GM10847 (cell line): ENCODE data around the gene HDAC3.

Experiments
- POLR2A ChIP-seq: IDR thresholded peaks from 2 replicates; pipeline ENCODE4 v1.6.1; 2011; ENCODE audit not compliant: insufficient read length; ENCODE audit errors: extremely low read depth

The HDAC3 gene

DNA sequence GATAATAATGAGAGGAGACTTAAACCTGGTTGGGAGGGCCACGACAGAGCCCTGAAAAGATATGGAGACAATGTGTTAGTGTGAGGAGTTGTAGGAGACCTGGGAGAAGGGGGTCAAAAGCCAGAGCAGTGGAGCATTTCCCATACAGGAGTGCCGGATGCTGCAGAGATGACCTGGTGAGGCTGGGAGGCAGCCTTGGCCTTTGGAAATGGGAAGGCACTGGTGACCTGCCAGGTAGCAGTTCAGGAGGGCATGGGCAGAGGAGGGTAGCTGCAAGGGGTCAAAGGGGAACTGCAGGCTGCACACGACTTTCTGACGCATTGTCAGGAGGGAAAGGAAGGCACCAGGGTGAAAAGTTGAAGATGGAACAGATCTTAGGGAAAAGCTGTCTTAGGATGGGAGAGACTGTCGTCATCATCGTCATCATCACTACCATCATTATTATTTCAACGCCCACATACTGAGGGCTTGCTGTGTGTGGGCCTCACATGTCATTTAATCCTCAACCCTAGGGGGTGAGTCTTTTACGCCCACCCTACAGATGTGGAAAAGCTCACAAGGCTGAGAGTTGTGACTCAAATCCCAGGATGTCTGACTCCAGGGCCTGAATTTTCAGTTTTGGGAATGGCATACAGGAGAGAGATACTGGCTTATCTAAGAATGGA is 32.1 kb upstream of the HDAC3 start:
- TF ChIP-seq POLR2A: no peak

DNA sequence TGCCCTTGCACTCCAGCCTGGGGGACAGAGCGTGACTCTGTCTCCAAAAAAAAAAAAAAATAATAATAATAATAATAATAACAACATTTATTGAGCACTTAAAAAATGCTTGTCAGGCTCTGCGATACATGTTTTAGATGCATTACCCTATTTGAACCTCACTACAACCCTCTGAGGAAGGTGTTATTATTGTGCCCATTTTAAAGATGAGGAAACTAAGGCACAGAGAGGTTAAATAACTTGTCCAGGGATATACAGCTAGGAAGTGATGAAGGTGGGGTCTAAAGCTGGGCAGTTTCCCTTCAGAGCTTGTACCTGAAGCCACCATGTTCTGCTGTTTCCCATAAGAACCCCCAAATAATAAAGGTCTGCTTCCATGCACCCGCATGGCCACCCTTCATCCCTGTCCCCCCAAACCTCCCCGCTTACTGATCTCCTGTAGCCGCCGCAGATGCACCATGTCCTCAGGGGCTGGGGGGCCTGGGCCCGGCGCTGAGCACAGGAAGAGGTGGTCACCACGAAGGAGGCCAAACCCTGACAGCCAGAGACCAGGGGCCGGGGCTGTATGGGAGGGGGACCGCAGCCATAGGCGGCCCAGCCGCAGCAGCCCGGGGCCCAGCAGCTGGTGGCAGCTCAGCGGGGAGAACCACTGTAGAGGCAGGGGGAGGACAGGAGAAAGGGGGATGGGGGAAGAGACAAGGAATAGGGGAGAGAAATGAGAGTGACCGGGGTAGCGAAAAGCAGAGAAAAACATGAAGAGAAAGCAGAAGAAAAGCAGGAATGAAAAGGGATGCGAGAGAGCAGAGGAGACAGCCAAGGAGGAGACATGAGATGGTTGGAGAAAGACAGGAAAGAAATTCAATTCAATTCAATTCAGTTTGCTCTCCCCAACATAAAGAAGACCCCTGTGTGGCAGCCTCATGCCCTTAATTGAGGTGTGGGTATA is 29.6 kb upstream of the HDAC3 start:
- TF ChIP-seq POLR2A: no peak

DNA sequence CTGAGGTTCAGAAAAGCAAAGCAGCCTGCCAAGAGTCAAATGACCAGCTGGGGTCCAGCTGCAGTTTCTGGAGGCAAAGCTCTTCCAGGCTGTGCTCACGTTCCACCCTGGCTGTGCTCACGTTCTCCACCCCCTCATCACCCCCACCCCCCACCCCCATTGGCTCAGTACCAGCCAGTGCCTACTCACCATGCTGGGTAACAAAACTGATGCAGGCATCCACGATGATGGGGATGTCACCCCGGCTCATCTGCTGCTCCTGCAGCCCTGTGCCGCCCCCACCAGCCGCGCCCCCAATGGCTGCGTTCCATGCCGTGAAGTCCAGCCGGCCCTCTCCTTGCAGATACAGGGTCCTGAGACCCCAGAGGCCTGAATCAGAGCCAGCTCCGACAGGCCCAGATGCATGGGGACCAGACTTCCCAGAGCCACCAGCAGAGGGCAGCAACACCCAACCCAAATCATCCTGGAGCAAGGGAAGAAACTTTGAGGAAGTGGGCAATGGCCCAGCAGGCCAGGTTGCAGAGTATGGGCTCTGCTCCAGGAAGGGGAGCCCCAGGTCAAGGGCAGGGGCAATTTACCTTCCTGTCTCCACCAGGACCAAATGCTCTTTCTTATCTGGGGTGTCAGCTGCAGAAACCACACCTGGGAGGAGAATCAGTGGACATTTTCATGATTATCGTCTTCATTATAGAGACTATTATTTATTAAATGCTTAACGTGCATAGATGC is 28.2 kb upstream of the HDAC3 start:
- no peak for TF ChIP-seq POLR2A

DNA sequence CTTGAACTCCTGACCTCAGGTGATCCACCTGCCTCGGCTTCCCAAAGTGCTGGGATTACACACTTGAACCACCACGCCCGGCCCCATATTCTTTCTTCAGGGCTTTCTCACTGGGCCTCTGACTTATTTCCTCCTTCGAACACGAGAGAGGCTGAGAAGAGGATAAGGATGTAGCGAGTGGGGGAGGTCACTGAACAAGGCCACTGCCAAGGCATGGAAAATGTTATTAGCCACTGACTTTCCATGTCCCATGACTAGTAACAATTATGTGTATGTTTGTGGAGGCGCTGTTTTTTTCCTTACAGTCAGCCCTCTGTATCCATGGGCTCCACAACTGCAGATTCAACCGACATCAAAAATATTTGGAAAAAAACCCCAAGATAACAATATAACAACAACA is 26.9 kb upstream of the HDAC3 start:
- no peak for TF ChIP-seq POLR2A

DNA sequence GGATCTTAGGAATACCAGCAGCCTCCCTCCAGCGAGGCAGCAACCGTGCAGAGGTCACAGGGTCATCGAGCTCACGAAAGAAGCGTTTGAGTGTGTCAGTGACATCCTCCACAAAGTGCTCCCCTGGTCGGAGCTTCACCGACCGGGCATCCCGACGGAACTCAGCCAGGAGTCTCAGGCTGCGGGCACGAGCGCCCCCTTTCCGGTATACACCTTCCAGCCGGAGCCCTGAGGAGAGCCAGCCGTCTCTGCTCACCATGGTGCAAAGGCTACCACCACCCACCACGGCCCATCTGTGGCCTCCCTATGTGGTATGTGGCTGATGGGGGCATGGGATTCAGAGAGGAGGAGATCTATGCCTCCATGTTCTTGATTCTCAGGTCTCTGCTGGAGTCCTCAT is 25.4 kb upstream of the HDAC3 start:
- TF ChIP-seq POLR2A: no peak

DNA sequence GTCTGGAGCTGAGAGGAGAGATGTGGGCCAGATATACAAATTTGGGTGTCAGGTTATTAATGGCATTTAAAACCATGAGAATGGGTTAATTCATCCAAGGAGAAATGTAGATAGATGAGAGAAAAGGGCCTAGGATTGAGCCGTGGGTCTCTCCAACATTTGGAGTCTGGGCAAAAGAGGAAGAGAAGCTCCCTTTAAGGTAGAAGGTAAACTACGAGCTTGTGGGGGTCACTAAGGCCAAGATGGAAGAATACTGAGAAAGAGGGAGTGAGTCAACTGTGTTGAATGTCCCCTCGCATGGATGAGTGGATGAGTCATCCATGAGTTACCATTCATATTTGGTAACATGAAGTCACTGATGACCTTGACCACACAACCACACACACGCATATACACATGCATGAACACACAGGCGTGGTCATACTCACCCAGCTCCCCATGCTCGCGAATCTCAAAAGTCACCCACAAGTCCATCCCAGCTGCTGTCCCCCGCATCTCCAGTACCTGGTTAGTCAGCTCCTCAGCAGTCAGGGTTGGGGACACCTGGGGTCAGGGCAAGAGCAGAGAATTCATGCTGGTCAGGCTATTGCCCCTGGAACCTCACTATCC is 21.4 kb upstream of the HDAC3 start:
- TF ChIP-seq POLR2A: no peak

DNA sequence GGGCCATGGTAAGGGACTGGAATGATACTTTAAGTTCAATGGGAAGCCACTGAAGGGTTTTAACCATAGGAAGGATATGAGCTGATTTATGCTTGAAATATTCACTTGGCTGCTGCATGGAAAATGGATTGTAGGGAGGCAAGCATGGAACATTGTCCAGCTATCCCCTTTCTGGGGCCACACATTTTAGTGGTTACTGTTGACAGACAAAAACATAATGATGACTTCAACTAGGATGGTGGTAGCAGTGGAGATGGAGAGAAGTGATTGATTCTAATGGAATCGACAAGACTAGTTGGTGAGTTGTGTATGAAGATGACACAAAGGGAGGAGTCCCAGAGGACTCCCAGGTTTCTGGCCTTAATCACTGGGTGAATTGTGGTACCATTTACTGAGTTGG is 20.8 kb upstream of the HDAC3 start:
- TF ChIP-seq POLR2A: no peak

DNA sequence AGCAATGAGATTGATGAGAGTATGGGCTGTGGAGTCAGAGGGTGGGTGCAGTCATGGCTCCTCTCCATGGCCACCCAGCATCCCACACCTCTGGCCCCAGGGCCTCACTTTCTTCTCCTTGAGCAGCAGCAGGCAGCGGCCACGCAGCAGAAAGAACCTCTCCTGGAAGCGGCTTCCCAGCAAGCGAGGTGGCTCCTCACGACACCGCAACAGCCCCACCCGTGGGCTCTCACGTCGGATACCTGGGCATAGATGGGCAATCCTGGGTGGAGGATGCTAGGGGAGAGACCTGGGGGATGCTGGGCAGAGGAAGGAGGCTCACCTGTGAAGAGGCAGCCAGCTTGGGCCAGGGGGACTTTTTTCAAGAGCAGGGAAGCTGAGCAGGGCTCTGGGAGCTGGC is 19.7 kb upstream of the HDAC3 start:
- TF ChIP-seq POLR2A: no peak

DNA sequence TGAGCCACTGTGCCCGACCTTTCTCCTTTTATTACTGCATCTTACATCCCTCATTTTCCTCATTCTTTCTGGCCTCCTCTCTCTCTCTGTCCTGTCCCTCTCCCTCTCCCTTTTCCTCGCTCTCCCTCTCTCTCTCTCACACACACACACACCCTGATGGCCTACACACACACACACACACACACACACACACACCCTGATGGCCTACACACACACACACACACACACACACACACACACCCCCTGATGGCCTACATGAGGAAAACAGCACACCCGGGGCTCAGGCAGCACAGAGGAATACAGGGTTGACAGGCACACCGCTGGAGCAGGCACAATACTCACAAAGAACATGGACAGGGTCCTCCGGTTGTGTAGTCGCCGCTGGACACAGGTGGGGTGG is 18.4 kb upstream of the HDAC3 start:
- TF ChIP-seq POLR2A: no peak

DNA sequence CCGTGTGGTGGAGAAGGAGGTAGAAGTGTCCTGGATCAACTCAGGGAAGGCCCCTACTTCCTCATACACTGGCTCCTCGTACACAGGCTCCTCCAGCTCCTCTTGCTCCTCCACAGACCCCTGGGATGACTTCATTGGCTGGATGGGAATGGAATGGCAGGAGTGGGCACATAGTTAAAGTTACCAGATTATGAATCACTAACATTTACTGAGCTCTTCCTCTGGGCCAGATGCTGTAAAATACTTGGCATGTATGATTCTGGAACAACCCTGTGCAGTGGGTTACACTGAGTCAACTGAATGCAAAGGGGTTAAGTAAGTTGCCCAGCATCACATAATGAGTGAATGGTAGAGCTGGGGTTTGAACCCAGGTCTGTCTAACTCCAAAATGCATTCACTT is 17.6 kb upstream of the HDAC3 start:
- no peak for TF ChIP-seq POLR2A

DNA sequence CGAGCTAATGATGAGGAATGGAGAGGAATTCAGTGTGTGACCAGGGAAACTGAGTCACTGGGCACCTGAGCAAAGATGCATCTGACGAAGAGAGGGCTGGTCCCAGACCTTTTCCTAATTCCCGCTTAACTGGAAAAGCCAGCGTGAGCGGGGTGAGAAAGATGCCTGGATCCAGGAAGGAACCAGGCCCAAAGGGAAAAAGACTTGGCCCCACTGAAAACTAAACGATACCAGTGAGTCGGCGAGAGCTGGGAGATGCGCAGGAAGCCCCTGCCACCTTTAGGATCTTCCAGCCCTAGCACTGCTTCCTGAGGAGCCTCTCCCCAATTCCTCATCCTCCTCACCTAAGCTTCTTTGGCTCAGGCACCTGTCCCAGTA is 15.1 kb upstream of the HDAC3 start:
- no peak for TF ChIP-seq POLR2A

DNA sequence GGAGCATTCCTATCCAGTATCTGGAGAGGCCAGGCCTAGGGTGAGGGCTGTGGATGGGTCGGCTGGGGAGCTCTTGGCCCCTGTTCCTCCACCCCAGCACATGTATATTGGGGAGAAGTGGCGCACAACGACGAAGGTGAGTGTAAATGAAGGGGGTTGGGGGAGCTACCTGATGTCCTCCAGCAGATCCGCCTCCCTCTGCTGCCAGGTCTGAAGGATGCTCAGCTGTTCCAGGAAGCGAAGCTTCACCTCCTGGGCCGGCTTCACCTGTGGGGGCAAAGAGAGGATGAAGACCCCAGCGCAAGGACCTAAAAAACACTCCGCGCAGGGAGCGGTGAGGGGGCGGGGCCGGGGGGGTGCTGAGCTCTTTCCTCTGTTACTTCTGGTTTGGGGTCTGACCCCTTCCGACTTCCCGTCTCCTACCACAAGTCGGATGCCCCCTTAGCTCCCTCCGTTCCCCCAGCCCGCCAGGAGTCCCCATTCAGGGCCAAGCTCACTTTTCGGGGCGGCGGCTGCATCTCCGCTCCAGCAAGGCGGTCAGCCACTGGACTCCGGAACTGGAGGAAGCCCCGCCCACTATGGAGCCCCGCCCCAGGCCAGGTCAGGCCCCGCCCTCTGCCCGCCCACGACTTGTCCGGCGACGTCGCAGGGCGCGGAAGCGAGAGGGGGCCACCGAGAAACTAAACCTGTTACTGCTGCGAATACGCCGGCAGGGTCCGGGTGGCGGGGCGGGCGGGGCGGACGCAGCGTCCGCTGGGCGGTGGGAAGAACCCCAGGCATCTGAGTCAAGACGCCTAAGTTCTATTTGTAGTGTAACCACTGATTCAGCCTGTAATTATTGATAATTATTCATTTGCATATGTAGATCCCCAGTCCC is 14.4 kb upstream of the HDAC3 start, which contains the start of gene FCHSD1:
FCHSD1 (minus strand) TSS at position 568 of the 877 bp plus-strand sequence; CDS start at position 518, 50 bp downstream.
- peak; percentile 45 for TF ChIP-seq POLR2A

DNA sequence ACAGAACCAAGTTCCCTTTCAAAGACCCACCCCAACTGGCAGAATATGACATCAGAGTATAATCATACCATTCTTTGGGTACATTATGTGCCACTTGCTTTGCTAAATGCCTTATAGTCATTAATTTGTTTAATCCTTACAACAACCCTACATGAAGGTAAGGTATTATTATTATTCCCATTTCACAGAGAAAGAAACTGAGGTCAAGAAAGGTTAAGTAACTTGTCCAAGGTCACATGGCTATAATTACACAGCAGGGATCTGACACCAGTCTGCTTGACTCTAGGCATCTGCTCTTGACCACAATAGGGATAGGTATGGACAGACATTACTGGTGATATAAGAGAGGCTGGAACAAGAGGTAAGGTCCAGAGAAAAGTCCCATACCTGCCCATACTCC is 13.3 kb upstream of the HDAC3 start:
- no peak for TF ChIP-seq POLR2A

DNA sequence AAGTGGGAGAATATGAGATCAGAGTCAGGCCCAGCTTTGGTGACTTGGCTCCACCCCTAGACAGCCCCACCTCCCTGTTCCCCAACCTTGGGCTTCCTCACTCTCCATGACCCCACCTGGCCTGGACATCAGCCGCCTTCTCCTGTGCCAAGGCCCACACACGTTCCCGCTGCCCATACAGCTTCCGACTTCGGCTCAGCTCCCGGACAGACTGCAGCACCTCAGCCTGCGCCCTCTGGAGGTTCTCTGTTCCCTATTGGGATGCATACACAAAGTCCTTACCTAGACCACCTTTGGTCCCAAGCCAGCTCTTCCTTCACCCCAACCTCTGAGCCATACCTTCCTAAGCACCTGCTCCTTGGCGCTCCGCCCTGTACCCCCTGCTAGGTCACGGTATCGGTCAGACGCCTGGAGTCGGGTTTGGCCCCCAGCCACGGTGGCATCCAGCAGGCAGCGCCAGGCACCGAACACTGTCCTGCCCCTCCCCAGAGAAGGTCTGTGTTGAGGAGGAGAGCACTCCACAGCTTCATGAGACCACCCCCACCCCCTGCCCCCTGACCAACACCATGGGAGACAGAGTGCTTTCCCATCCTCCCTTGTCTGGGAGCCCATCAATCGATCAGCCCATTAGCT is 12.5 kb upstream of the HDAC3 start:
- TF ChIP-seq POLR2A: no peak
